ENCODE measurements around the gene SPP1.

- no peak for TF ChIP-seq POLR2A (IDR thresholded peaks at IDR 0.05)
- no peak for TF ChIP-seq CTCF (IDR thresholded peaks at IDR 0.05)
These were observed 46.3 kb downstream of the SPP1 start for GRCh38 chr4:88021824-88022223.
